Measurements from ENCODE around the gene CWC25.
A peak's percentile ranks its signal among the peaks of the same experiment; 100 is the strongest.

The CWC25 gene

GRCh38 chr17:38824899-38825761 lies at the start of gene CWC25:
TSS of gene CWC25 (minus strand) at chr17:38825321. CDS start at chr17:38825183, 138 bp downstream.
- peak; percentile 98 for DNase-seq (ENCODE audit: low read depth)

GRCh38 chr17:38873640-38874380 lies 48.7 kb upstream of the CWC25 start:
- no peak for DNase-seq (ENCODE audit: low read depth)

- DNase-seq (ENCODE audit: low read depth) = no peak
Measured at GRCh38 chr17:38872671-38873385, 47.7 kb upstream of the CWC25 start.

GRCh38 chr17:38872027-38872511 lies 46.9 kb upstream of the CWC25 start:
- no peak for DNase-seq (ENCODE audit: low read depth)

GRCh38 chr17:38871247-38872015 lies 46.3 kb upstream of the CWC25 start:
- peak; percentile 68 for DNase-seq (ENCODE audit: low read depth)

GRCh38 chr17:38870259-38871165 lies 45.4 kb upstream of the CWC25 start:
- DNase-seq (ENCODE audit: low read depth) = peak; percentile 69

- peak; percentile 91 for DNase-seq (ENCODE audit: low read depth)
Measured at GRCh38 chr17:38869526-38870258, 44.6 kb upstream of the CWC25 start, which contains the start of gene LASP1. TSS of gene LASP1 (plus strand) at chr17:38870058. CDS start at chr17:38870190, 132 bp downstream.

GRCh38 chr17:38868817-38869525 lies 43.9 kb upstream of the CWC25 start:
- peak; percentile 86 for DNase-seq (ENCODE audit: low read depth)

- DNase-seq (ENCODE audit: low read depth) = peak; percentile 65
Measured at GRCh38 chr17:38867968-38868816, 43.1 kb upstream of the CWC25 start.

- DNase-seq (ENCODE audit: low read depth) = peak; percentile 40
Measured at GRCh38 chr17:38867179-38867967, 42.3 kb upstream of the CWC25 start.

- peak; percentile 49 for DNase-seq (ENCODE audit: low read depth)
Measured at GRCh38 chr17:38864636-38865398, 39.7 kb upstream of the CWC25 start.

- peak; percentile 34 for DNase-seq (ENCODE audit: low read depth)
Measured at GRCh38 chr17:38861399-38861843, 36.3 kb upstream of the CWC25 start.

GRCh38 chr17:38857271-38857670 lies 32.1 kb upstream of the CWC25 start:
- DNase-seq (ENCODE audit: low read depth) = no peak

- DNase-seq (ENCODE audit: low read depth) = peak; percentile 57
Measured at GRCh38 chr17:38855101-38855714, 30.1 kb upstream of the CWC25 start.

GRCh38 chr17:38853292-38854219 lies 28.4 kb upstream of the CWC25 start, which contains the start of gene RPL23:
TSS of gene RPL23 (minus strand) at chr17:38853721. CDS start at chr17:38853710, 11 bp downstream.
- peak; percentile 96 for DNase-seq (ENCODE audit: low read depth)
